Embryonic facial prominence (tissue), 1 donor: ENCODE measurements around the gene FCRL6.

Experiments used
- DNase-seq: peaks from one replicate; pipeline ENCODE4 v3.0.0-alpha.2; 2016; ENCODE audit errors: extremely low spot score

Gene FCRL6

DNA sequence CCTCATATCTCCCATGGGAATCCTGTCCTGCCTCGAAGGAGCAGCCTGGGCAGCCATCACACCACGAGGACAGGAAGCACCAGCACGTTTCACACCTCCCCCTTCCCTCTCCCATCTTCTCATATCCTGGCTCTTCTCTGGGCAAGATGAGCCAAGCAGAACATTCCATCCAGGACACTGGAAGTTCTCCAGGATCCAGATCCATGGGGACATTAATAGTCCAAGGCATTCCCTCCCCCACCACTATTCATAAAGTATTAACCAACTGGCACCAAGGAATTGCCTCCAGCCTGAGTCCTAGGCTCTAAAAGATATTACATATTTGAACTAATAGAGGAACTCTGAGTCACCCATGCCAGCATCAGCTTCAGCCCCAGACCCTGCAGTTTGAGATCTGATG is 33.2 kb downstream of the FCRL6 start:
- DNase-seq, result no peak

DNA sequence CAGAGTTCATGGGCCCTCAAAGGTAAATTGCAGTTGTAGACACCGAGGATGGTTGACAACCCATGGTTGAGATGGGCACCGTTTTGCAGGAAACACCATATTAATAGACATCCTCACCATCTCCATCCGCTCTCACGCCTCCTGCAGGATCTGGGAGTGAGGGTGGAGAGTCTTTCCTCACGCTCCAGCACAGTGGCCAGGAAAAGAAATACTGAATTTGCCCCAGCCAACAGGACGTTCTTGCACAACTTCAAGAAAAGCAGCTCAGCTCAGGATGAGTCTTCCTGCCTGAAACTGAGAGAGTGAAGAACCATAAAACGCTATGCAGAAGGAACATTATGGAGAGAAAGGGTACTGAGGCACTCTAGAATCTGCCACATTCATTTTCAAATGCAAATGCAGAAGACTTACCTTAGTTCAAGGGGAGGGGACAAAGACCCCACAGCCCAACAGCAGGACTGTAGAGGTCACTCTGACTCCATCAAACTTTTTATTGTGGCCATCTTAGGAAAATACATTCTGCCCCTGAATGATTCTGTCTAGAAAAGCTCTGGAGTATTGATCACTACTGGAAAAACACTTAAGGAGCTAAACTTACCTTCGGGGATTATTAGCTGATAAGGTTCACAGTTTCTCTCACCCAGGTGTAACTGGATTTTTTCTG is 33.8 kb downstream of the FCRL6 start:
- no peak for DNase-seq

DNA sequence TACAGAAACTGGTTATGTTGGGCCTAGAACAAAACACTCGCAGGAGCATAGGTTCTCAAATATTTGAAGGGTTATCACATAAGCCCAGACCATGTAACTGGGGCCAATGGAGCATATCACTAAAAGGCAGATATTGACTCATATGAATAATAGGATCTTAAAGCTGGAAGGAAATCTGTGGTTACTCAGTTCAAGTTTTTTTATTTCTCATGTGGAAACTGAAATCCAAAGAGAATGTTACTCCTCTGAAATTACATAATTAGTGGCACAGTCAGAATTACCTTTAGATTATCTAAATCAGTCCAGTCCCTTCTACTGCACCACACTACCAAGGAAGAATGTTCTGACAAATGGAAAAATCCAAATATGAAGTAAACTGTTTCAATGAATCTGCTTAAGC is 36.6 kb downstream of the FCRL6 start:
- DNase-seq, result no peak

DNA sequence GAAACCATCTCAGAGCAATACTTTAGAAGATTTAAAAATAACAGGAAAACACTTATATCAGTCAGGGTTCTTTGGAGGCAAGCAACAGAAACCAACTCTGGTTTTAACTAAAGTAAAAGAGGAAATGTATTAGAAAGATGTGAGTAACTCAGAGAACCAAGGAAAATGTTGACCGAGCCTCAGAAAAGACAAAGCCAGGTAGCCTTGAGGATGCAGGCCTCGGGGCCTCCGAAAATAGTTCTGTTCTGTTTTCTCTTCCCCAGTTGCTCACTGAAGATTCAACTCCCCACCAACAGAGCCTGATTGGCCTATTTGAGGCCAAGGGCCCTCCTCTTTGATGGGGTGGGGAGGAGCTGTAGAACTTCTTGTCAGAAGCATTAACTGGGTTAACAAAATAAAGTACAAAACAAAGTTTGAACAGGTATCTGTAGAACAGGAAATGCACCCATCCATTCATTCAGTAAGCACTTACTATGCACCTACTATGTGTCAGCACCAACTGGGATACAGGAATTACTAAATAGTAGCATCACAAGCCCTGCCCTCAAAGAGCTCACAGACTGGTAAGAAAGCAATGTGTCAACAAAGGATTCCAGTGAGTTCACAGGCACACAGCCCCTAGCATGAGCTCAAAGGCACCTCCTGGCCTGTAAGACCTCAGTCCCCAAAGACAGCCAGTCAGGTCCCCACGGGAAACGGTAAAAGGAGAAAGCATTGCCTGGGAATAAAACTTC is 37.1 kb downstream of the FCRL6 start:
- DNase-seq, result no peak

DNA sequence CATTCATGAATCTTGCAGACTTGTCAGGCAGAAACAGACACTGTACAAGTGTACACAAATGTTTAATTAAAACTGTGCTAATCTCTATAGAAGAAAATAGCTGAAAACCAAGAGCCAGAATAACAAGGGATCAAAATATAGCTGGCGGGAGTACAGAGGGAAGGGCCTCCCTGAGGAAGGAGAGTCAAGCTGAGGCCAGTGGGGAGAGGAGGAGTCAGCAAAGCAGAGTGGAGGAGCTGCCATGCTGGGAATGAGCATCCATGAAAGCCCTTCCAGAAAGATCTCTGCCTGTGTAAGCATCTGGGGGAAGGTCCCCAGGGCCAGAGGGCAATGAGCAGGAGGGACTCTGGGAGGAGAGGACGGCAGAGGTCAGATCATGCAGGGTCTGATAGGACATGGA is 39.6 kb downstream of the FCRL6 start:
- DNase-seq, result no peak

DNA sequence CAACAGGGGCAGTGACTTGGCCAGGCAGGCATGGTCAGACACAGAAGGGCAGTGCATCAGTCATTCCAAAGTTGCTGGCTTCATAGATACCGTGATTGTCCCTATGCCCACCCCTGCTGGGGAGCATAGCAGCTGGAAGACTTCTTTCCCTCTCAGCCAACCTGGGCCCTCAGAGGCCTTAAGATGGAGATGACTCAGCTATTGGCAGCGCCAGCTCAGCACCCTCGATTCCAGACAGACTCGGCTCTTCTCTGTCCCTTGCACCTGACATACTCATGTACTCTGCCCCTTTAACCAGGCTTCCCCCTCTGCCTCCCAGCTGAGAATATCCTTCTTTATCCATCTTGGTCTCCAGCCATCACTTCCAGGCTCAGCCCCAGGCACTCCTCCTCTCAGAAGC is 41.3 kb downstream of the FCRL6 start:
- no peak for DNase-seq

DNA sequence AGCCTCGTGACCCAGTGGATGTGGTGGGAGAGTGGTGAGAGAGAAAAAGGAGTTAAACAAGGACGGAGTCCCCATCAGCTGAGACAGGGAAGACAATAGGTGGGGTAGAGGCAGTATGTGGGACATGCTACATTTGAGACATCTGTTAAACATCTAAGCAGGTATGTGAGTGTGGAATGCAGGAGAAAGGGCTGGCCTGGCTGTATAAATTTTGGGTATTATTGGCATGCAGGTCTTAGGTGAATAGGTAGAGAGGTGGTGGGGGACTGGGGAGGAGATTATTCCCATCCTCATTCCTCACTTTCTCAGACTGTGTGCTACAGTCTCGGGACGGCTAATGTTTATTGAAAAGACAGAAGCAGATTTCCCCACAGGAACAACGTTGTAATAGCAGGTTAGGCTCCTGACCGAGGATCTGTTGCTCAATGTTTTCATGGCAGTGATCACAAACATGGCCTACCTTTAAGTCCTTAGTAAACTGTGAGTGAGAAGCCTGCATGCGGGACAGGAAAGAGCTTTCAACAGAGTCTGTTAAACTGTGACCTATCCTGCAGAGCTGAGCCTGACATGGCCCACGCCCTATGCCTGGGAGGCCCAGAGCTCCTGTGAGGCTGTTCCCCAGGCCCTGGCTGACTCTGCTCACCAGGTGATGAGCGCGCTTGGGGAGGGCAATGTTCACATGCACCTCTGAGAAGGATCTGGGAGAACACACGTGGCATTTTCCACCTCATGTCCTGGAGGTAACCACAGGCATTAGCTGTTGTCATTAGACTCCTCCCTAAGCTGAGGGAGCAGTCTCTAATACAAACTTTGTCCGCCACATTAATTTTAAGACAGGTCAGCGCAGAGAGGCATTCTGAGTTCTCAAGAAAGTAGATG is 43.8 kb downstream of the FCRL6 start:
- no peak for DNase-seq

DNA sequence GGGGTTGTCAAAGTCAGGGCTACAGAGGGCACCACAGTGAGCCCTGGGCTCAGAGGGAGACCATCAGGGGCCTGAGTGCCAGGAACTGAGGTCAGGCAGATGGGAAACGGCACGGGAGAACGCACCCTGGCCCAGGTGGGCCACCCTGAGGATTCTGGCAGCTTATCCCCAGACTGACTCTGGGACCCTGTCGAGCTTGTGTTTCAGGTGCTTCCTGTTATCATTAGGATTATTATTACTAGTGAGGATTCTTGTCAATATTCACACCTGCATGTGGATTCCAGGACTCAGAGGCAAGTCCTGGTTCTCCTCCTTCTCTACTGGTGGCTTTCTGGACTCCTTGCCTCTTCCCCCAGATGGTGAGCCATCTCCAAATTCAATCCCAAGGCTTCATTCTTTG is 45.1 kb downstream of the FCRL6 start:
- no peak for DNase-seq

DNA sequence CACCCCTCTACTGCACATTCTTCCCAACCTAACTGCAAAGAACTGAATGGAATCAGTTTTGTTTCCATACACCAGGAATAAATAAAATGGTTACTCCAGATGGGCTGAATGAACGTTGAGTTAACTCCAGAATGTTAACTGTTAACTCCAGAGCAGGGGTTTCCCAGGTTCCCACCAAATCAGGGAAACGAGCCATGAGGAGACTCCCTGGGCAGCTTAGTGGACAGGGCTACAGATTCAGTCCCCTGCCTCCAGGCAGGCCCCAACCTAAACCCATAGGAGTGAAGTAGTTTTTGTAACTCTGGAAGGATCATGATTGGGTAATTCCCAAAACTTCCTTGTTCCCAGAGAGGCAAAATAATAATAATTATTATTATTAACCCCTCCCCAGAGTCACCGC is 46.2 kb downstream of the FCRL6 start:
- DNase-seq, result no peak

DNA sequence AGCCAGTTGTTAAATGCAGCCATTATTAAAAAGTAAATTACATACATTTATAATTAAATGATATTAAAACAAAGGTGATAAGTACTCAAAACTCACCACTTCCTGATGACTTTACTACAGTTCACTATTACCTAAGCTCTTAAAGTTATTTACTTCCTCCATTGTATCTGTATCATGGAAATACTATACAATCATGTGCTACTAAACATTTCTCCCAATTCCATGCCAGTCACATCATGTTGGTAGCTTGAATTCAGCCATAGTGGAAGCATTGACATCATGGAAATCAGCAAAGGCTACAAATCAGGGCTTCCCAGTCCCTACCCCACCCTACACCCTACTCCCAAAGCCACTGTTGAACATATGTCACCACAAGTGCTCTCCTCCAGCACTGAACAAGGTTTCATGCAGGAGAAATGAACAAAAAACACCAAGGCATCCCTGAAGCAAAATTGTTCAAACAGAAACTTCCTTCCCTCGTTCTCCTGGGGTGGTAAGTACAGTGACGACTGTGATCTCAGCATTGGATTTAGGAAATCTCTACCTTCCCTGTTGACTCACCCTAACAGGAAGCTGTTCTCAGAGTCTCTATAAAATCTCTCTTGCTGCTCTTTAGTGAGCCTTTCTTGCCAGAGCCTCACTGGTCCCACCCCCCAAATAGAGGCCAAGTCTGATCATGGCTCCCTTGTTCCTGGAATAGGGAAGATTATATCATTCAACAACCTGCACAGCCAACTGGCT is 47.6 kb downstream of the FCRL6 start:
- no peak for DNase-seq

DNA sequence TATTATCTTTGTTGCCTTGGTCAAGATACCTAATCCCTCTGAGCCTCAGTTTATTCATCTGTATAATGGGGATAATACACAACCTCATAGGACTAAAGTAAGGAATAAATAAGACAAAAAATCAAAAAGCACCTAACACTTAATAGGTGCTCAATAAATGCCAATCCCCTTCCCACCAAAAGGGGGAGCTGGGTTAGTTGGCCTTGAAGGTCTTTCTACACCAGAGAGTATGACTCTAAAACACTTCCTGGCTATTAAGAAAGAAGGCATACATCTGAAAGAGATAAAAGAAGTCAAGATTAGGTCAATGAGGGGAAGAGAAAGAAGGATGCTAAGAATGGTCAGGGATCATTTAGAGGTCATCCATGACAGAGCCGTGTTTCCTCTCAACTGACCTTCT is 49.2 kb downstream of the FCRL6 start:
- no peak for DNase-seq

DNA sequence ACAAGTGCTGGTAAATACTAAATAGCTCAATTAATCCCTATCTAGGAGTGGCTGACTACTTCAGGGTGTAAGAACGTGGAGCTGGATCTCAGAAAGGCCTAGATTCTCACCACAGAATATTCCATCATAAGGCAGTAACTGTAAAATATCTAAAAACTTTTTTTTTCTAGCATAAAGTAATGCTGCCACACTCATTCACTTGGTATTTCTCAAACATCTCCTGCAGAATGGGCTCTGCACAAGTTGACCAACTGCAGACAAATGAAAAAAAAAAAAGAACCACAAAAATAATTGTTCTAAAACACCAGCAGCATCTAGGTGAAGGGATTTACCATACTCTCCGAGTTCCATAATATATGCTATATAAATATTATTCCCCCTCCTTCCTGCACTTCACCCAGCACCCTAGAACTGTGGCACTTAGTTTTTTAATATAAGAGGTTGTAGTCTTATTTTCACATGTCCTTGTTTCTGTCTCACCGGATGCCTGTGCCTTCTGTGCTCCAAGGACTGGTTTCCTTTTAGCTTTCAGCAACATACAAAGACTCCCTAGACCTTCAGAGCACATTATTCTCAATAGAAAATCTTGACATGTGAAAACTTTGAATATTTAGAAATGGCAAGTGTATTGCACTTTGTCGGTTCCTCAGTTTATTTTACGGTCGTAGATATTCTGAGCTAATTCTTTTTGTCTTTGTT is 51.4 kb downstream of the FCRL6 start:
- no peak for DNase-seq

DNA sequence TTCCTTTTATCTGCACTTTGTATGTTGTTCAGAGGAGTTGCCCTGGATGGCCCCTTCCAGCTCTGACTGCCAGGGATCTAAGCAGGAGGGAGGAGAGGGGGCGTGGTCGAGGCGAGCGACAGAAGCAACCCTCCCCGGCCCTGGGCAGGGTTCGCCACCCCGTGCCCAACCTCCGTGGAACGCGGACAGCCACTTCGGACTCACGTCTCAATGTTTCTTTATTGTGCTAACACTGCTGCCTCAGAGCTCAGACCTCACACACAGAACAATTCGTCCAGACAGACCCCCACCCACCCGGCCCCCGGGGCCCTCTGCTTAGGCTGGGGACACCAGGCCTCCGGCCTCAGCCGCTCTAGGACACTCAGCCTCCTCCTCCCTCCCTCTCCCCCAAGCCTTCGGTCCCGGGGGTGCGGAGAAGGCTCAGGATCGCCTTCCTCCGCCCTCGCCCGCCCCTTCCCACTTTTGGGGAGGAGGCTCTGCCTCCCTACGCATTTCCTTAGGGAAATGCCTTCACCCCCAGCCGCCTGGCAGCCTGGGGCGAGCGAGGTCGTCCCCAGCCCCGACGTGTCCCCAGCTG is 52.0 kb downstream of the FCRL6 start:
- DNase-seq, result no peak

DNA sequence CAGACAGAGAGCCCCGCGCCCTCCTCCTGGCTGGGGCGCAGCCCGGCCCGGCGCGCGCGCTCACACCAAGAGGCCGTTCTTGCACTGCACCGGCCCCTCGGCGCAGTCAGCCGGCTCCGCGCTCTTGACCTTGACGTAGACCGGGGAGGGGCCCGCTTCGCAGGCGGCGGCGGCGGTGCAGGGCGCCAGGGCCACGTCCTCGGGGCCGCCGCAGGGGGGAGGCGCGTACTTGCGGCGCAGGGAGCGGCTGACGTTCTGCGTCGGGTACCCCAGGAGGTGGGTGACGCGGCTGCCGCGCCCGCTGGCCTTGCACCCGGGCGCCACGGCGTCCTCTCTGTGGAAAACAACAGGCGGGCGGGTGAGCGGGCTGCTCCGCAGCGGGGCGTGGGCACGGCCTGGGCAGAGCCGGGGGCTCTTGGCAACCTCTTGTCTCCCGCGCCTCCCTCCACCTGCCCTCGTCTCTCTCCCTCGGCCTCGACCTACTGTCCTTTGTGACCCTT is 52.6 kb downstream of the FCRL6 start:
- peak; percentile 32 for DNase-seq

DNA sequence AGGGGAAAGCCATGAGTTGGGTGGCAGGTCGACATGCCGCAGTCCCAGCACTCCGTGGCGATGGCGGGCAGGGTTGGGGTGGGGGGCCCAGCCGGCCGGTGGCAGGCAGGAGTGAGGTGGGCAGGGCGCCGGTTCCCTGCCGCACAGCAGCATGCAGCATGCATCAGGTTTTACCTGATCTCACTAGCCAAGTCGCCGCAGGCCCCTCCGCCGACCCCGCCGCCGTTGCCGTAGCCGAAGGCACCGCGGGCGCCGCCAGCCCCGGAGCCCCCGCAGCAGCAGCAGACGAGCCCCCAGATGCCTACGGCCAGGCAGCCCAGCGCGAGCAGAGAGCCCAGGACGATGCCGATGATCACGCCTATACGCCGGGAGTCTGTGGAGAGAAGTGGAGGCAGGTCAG is 53.5 kb downstream of the FCRL6 start:
- DNase-seq, result no peak

DNA sequence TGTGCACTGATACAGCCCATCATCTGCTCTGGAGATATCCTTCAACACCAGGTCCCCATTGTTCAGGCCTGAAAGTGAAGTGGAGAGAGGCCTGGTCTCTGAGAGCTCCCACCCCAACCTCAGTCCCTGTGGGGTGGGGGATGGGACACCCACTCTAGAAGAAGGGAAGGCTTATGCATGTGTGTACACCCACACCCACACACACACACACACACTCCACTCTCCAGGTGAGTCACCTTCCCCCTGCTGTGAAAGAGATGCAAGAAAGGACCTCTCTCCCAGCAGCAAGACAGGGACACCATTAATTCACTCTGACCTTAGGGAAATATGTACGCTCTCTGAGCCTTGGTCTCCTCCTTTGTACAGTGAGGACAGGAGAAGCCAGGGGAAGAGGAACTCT is 54.4 kb downstream of the FCRL6 start:
- no peak for DNase-seq

DNA sequence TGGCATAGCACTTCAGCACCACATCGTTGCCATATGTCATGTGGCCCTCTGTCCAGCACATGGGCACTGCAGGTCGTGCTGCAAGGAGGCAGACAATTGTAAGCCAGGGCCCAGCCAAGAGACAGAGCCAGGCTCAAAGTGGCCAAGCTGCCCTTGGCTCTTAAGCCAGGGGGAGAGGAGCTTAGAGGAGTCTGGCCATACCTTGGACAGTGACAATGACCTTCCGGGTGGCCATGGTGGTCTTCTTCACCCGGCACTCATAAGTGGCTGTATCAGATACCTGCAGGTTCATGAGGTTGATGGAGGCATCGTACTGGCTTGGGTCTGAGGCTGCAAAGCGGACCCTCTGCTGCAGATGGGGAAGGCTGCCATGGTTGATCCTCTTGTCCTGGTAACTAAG is 55.7 kb downstream of the FCRL6 start:
- DNase-seq, result no peak

DNA sequence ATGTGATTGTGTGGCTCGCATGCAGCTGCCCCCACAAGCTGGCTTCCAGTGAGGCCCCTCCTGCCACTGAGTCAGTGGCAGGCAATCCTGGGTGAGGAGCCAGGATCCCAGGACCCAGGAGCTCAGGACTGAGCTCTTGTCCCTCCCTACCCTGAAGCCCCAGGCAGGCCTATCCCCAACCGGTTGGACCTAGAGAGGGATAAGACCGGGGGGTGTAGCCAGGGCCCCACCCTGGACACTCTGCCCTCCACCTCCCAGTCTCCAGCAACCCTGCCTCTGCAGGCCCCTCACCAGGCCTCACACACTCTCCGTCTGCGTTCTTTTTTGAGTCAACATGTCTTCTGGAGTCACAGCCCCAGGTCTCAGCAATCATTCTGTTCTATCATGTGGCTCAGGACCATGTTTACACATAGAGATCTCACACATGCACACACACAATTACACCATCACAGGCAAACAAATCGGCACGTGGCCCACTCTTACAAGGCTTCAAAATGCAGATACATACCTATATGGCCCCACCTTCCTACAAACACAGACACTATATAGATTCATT is 57.7 kb downstream of the FCRL6 start:
- no peak for DNase-seq

DNA sequence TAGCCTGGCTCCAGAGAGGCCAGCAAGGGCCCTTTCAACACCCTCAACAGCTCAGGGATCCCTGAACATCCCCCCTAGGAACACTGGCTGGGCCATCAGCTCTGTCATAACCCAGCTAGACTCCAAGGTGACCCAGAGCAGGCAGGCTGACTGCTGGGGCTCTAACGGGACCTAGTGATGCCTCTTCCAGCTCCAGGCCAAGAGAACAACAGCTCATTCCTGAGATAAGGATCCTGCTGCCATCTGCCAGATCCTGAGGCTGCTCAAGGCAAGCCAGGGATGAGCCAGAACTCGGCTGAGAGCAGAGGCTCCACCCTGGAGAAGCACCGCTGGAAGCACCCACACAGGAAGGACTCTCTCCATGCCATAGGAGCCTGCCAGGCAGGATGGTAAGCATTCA is 58.3 kb downstream of the FCRL6 start:
- no peak for DNase-seq

DNA sequence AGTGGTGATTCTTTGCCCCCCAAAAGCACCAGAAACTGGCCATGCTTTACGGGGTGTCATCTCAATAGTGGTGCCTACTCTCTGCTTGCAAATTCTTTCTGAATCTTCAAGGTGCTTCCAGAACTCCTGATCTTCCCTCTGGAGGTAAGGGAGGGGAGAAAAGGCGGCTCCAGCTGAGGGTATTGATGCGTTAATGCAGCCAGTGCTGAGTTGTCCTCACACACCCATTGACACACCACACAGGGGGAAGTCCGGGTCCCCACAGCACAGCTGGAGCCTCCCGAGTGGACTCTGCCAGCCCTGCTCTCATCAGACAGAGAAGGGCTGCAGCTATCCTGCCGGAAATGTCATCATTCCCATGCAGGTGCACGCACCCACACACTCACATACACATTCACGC is 59.1 kb downstream of the FCRL6 start:
- no peak for DNase-seq

DNA sequence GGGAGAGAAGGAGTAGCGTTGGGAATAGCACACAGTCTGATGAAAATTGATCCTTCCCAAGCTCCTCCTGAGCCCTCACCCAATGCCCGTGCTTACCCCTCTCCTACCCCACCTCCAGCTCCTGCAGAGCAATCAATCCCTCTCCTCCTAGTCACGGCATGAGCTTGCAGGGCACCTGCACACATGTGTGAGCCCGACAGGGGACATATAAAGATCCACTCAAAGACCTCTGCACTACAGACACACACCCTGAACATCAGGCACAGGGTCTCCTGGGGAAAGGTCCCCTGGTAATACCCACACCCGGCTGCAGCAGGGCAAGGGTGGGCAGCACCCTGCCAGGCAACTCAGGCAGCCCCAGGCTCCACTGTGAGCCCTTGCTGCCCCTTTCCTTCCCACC is 59.9 kb downstream of the FCRL6 start:
- DNase-seq, result no peak
